Prostate gland (tissue), 2 donors: ENCODE measurements around the gene SPEF1. TPM values are rescaled to one million over a fixed set of nuclear protein-coding genes. Genes with fewer than 3 reads are reported as not detected.

Source experiments
- DNase-seq: peaks from one replicate; pipeline ENCODE4 v3.0.0-alpha.2; 2019; ENCODE audit warnings: low spot score
- H3K27ac ChIP-seq, 2 donors: fragments of 200-600 bp; sonication (generic); 2 replicates each; pipeline ENCODE4 v1.5.1; 2017 to 2019
- H3K27me3 ChIP-seq: fragments of 200-600 bp; sonication (generic); replicated peaks from 2 replicates; pipeline ENCODE4 v1.5.1; 2019; ENCODE audit not compliant: insufficient read depth
- H3K36me3 ChIP-seq, 2 donors: fragments of 200-600 bp; sonication (generic); 1 replicate in 1 of 2; 2 replicates in 1 of 2; pipeline versions ENCODE4 v1.5.1 to v1.8.1; 2017 to 2019
- H3K4me1 ChIP-seq: fragments of 200-600 bp; sonication (generic); replicated peaks from 2 replicates; pipeline ENCODE4 v1.5.1; 2019
- H3K4me3 ChIP-seq, 2 donors: fragments of 200-600 bp; sonication (generic); 2 replicates each; pipeline ENCODE4 v1.5.1; 2017 to 2019
- H3K9me3 ChIP-seq: fragments of 200-600 bp; sonication (generic); 2 replicates; pipeline ENCODE4 v1.5.1; 2017
- POLR2A ChIP-seq: fragments of 450-650 bp; IDR thresholded peaks from one replicate; pipeline ENCODE4 v1.6.1; 2016; ENCODE audit warnings: antibody characterized with exemption, mild to moderate bottlenecking
- POLR2AphosphoS5 ChIP-seq: sonication (generic); formaldehyde crosslinking; IDR thresholded peaks from one replicate; pipeline ENCODE4 v1.6.1; 2017; ENCODE audit warnings: antibody characterized with exemption
- WGBS: methylation state at CpG from one replicate; pipeline ENCODE4 v1.1.5; 2018; 5-methylcytosine and 5-hydroxymethylcytosine counted together
- intact Hi-C: fragments of 100-400 bp; cut with DNase I; formaldehyde crosslinking; loops from one replicate; pipeline ENCODE4 v1.14.2; 2022
- total RNA-seq, 2 donors: library from RNA; depleted of rRNA; stranded (reverse); fragments of >200 nt; gene quantifications; one replicate each; pipeline ENCODE4 v1.1.0, GENCODE V29; 2016
- TF ChIP-seq, protein P1 (sequence below), 4 experiments: fragments of 200-600 bp in 2 of 4; fragments of 450-650 bp in 2 of 4; sonication (generic) in 2 of 4; IDR thresholded peaks; 1 replicate in 3 of 4; 2 replicates in 1 of 4; pipeline ENCODE4 v1.5.1; 2016 to 2019; ENCODE audit warnings: antibody characterized with exemption in 4 of 4, mild to moderate bottlenecking in 2 of 4, moderate library complexity in 2 of 4

SPEF1 gene
- total RNA-seq, 2 donors from 2014 or later: 1.6 TPM; not detected in 1

- H3K4me1 ChIP-seq: no peaks in the 10 kb centered on the region
- no peak for DNase-seq
- 91% methylated on average over 4 of the region's 4 CpGs for WGBS
- no peak for TF ChIP-seq POLR2AphosphoS5
- TF ChIP-seq, protein P1, sequence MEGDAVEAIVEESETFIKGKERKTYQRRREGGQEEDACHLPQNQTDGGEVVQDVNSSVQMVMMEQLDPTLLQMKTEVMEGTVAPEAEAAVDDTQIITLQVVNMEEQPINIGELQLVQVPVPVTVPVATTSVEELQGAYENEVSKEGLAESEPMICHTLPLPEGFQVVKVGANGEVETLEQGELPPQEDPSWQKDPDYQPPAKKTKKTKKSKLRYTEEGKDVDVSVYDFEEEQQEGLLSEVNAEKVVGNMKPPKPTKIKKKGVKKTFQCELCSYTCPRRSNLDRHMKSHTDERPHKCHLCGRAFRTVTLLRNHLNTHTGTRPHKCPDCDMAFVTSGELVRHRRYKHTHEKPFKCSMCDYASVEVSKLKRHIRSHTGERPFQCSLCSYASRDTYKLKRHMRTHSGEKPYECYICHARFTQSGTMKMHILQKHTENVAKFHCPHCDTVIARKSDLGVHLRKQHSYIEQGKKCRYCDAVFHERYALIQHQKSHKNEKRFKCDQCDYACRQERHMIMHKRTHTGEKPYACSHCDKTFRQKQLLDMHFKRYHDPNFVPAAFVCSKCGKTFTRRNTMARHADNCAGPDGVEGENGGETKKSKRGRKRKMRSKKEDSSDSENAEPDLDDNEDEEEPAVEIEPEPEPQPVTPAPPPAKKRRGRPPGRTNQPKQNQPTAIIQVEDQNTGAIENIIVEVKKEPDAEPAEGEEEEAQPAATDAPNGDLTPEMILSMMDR (IDR thresholded peaks at IDR 0.05): no peak
- no peak for TF ChIP-seq POLR2A
- no peak overlapping the region for H3K27ac ChIP-seq
- intact Hi-C loops: loop anchor here (5.0 kb wide), 1 partner anchor 58 kb away; no protein-coding TSS in a partner anchor
- no peaks in the 10 kb centered on the region for H3K36me3 ChIP-seq
- no peak overlapping the region for H3K4me3 ChIP-seq
- no peaks in the 10 kb centered on the region for H3K9me3 ChIP-seq
- H3K27me3 ChIP-seq: no peaks in the 10 kb centered on the region
Observed at GRCh38 chr20:3775457-3776108, 5.7 kb downstream of the SPEF1 start.

- WGBS: 83% methylated on average over 7 of the region's 7 CpGs
- H3K27me3 ChIP-seq: no peaks in the 10 kb centered on the region
- H3K36me3 ChIP-seq: no peaks in the 10 kb centered on the region
- no peak overlapping the region for H3K27ac ChIP-seq
- intact Hi-C loops: no loop called here
- H3K9me3 ChIP-seq: no peaks in the 10 kb centered on the region
- H3K4me3 ChIP-seq: no peak overlapping the region
- no peak for DNase-seq
- H3K4me1 ChIP-seq: no peaks in the 10 kb centered on the region
- TF ChIP-seq POLR2A (no peak), POLR2AphosphoS5 (no peak)
- TF ChIP-seq, protein P1 (IDR thresholded peaks at IDR 0.05): no peak
Observed at GRCh38 chr20:3771552-3772058, 9.6 kb downstream of the SPEF1 start.

DNA sequence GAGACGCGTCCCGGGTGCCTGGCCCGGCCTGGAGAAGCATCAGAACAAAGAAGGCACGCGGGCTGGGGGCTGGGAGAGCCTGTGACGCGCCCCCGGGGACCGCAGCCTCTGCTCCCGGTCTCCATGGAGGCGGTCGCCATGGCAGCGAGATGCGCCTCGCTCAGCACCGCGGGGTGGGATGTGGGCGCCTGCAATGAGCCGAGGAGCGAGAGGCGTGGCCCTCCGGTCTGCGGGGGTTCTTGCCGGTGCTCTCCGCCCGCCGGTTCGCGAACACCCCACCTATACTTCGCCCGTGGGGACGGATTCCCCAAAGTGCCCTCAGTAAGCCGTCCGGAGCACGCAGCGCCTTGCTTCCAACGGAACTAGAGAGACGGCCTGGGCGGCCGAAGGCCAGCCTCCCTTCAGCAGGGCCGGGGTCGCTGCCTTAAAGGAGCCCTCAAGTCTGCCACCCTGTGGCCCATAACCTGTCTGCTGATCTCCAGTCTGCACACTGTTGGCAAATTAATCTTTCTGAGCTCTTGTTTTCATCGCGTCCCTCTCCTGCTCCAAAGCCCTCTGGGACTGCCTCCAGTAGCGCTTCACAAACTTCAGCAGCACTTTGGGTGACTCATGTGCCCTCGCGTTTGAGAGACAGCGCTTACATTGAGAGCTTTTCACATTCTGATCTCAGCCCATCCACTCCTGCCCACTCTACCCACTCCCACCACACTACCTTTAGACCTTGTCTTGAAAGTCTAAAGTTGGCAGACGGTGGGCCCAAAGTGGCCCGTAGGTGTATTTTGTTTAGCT is 12.7 kb downstream of the SPEF1 start:
- peak; percentile 47 for DNase-seq
- H3K9me3 ChIP-seq: no peaks in the 10 kb centered on the region
- H3K4me3 ChIP-seq: peak overlapping the region; percentile 53 to 54
- peak overlapping the region; percentile 81 to 88 for H3K27ac ChIP-seq
- TF ChIP-seq POLR2A: no peak
- TF ChIP-seq, protein P1 (IDR thresholded peaks at IDR 0.05): peak in 3 of 4 experiments; percentile 17 to 47 (median 44)
- H3K27me3 ChIP-seq: no peaks in the 10 kb centered on the region
- no peaks in the 10 kb centered on the region for H3K36me3 ChIP-seq
- WGBS: 2% methylated on average over 47 of the region's 51 CpGs
- H3K4me1 ChIP-seq: no peaks in the 10 kb centered on the region
- intact Hi-C loops: loop anchor here (5.0 kb wide), 1 partner anchor 91 kb away; no protein-coding TSS in a partner anchor

DNA sequence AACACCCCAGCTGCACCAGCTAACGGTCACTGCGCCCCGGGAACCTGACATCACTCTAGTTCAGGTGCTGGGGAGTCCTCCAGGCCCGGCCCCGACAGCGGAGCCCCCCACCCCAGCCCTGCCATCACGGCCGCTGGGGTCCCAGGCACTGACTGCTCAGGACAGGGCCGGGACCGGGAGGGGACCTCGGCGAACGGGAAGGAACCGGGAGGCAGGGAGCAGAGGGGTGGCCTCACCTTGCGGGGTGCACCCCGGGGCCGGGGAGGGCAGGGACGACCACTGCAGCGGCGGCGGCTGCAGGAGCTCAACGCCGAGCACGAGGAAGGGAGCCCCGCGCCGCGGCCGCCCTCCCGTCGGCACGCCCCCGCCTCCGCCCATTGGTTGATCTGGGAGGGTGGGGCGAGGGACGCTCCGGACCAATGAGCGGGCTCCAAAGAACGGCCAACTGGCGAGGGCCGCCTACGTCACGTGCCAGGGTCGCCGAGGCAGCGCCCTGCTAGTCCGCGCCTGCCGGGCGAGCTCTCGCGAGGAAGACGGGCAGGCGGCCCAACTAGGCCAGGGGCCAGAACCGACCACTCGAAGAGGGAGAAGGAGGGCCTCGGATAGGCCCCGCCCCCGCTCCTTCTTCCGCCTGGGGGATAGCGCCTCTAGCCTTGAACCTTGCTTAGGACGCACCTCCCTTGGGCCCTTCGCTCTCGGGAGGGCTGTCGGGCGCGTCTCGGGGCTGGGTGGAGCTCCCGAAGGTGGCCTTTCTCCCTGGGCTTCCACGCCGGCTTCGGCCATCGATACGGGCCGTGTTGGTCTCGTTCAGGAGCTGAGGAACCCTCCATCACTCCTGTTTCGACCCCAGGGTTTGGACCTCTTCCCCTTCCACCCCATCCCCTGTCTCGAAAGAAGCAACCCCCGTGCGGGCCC is 13.6 kb downstream of the SPEF1 start, which contains the start of gene ADISSP:
Gene ADISSP (minus strand): TSS at position 327 of the 915 bp plus-strand sequence. CDS start 7,653 bp downstream, outside the sequence.
- no peaks in the 10 kb centered on the region for H3K36me3 ChIP-seq
- H3K4me1 ChIP-seq: no peaks in the 10 kb centered on the region
- TF ChIP-seq POLR2A (peak; percentile 74), POLR2AphosphoS5 (peak; percentile 97)
- TF ChIP-seq, protein P1 (IDR thresholded peaks at IDR 0.05): peak in 1 of 4 experiments; percentile 22
- H3K4me3 ChIP-seq: peak within 1 kb of the TSS; percentile 53 to 54
- DNase-seq: peak; percentile 97
- WGBS: under 1% methylated on average over 70 of the region's 80 CpGs
- H3K27me3 ChIP-seq: no peaks in the 10 kb centered on the region
- H3K27ac ChIP-seq: peak within 1 kb of the TSS; percentile 81 to 88
- intact Hi-C loops: loop anchor here (5.0 kb wide), 1 partner anchor 90 kb away; no protein-coding TSS in a partner anchor
- no peaks in the 10 kb centered on the region for H3K9me3 ChIP-seq
